ENCODE results near the gene ICE1.
"Not testable (repeated sequence)": the region's sequence is repeated elsewhere in the genome, so short reads cannot be mapped to it uniquely, and the experiment has no call there.

DNA sequence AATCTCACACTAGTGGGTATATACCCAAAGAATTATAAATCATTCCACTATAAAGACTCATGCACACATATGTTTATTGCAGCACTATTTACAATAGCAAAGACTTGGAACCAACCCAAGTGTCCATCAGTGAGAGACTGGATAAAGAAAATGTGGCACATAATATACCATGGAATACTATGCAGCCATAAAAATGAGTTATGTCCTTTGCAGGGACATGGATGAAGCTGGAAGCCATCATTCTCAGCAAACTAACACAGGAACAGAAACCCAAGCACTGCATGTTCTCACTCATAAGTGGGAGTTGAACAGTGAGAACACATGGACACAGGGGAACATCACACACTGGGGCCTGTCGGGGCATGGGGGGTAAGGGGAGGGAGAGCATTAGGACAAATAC is 57.1 kb downstream of the ICE1 start:
- TF ChIP-seq POLR2AphosphoS5 (IDR thresholded peaks at IDR 0.05; ENCODE audit: borderline replicate concordance, low read depth, low read length); EZH2 (IDR thresholded peaks at IDR 0.05); FOXP2 (optimal IDR thresholded peaks at IDR 0.05; ENCODE audit: control extremely low read depth, extremely low read length, insufficient read depth): not testable (repeated sequence)

All from SK-N-MC (cell line).